HG02852 (cell line): ENCODE measurements around the gene FADS1.

Source experiments
- ATAC-seq: cut with Tn5 transposase; IDR thresholded peaks from one replicate; pipeline ENCODE4 v1.9.1; 2021; ENCODE audit warnings: mild to moderate bottlenecking, moderate library complexity; ENCODE audit not compliant: unreplicated experiment

Gene FADS1

GRCh38 chr11:61846362-61847020, 29.7 kb upstream of the FADS1 start:
- no peak for ATAC-seq

GRCh38 chr11:61844909-61845565, 28.2 kb upstream of the FADS1 start:
- no peak for ATAC-seq

GRCh38 chr11:61842528-61842820, 25.7 kb upstream of the FADS1 start:
- no peak for ATAC-seq

- no peak for ATAC-seq
These were observed 25.1 kb upstream of the FADS1 start for GRCh38 chr11:61841636-61842527.

GRCh38 chr11:61840371-61840770, 23.6 kb upstream of the FADS1 start:
- ATAC-seq, result no peak

GRCh38 chr11:61839742-61840141, 22.9 kb upstream of the FADS1 start:
- ATAC-seq, result no peak

DNA sequence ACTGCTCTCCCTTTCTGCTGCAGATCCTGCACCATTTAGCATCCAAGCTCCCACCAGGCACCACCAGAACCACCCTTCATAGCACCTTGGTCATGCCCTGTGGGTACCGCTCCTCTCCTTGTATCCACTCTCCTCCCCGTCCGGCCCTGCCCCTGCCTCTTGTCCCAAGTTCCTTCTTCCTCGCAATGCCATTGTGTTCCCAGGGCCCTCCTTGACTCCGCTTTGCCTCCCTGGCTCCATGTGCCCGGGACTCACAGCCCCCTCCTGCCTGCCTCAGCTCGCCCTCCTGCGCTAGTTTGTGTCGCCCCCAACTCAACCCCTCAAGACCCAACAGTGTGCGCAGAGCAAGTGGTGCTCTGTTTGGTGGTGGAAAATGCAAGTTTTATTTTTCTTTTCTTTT, 22.1 kb upstream of the FADS1 start:
- ATAC-seq, result no peak

DNA sequence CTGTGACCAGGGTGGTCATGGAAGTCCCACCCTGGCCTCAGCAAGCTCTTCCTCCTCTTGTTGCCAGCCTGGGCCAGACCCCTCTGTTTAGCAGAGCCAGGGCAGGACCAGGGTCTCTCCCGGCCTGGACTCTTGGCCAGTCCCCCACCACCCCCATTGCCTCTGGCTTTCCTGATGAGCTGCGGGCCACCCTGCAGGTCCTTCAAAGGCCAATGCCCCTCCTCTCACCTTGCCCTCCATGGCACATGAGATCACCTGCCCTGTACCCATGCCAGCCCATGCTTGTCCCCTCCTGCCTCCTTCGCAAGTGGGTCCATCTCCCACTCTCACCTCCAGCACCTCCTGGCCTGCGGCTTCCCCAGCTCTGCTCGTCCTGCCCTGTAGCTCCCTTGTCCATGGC, 21.7 kb upstream of the FADS1 start:
- ATAC-seq, result no peak

- no peak for ATAC-seq
These were observed 20.7 kb upstream of the FADS1 start for GRCh38 chr11:61837411-61838005.

DNA sequence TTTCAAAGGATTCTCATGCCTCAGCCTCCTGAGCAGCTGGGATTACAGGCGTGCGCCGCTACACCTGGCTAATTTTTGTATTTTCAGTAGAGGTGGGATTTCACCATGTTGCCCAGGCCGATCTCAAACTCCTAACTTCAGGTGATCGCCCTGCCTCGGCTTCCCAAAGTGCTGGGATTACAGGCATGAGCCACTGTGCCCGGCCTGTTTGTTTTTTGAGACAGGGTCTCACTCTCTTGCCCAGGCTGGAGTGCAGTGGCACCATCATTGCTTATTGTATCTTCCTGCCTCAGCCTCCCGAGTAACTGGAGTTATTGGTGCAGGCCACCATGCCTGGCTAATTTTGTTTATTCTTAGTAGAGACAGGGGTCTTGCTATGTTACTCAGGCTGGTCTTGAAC, 19.4 kb upstream of the FADS1 start:
- no peak for ATAC-seq

- ATAC-seq, result peak; percentile 92
These were observed 17.7 kb upstream of the FADS1 start for GRCh38 chr11:61834278-61835048.

DNA sequence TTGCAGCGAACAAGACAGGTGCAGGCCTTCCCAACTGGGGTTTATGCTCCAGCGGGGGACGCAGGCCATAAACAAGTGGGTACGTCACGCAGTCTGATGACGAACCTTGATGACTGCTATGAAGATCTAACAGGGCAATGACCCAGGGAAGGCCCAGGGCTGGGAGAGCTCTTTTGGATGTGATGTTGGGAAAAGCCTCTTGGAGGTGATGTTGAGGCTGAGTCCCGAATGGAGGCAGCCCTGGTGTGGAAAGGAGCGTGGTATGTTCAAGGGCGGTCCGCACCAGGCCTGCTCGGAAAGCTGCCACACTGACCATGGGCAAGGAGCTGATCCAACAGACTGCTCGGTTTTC, 17.1 kb upstream of the FADS1 start:
- no peak for ATAC-seq

DNA sequence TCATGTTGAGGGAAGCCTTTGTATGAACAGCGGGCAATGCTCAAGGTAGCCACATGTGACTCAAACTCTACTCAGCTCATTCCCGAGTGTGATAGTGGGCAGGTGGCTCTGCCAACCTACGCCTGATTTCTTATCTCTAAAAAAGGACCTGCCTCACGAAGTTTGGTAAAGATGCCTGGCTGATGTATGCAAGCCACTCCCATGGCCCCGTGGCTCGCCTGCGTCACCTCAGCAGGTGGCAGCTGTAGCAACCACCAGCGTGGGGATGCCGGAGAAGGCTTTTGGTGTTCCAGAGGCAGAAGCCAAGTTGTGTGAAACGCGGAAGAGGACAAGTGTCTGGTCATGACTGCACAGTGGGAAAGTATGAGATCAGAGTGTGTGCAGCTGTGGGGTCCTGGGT, 16.7 kb upstream of the FADS1 start:
- ATAC-seq, result no peak

- ATAC-seq, result no peak
These were observed 16.0 kb upstream of the FADS1 start for GRCh38 chr11:61832754-61833153.

GRCh38 chr11:61832207-61832606, 15.4 kb upstream of the FADS1 start:
- no peak for ATAC-seq

DNA sequence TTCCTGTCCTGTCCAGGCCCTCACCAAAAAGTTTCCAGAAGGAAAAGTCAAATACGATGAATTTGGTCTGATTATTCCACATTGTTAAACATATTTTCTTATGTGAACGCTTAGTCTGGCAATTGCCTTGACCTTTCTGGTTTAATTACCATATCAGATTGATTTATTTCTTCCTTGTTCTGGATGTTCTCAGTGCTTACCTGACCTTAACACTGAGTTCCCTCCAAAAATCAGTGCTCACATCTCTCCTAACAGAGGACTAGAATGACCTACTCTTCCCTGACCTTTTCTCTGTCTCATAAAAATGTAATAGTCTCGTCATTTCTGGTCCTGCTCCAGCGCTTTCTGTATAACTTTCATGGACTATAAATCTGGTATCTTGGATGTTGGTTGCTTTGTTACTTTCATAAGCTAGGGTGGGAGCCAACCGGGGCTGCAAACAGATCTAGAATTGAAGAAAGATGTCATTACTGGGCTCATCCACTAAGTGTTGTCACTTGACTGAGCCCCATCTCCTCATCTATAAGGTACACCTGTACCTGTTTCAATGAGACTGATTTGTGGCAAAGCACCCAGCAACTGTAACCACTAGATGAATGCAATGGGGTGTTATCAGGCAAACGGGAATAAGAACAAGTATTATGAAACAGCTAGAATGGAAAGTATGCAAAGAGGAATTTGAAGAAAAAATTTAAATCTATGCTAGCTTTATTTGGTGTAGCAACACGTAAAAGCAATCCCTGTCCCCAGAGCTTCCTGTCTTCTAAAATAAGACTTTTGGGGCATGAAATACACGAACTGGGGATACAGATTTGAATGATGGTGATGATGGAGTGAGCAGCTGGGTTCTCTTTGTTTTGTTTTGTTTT, 13.7 kb upstream of the FADS1 start:
- no peak for ATAC-seq

DNA sequence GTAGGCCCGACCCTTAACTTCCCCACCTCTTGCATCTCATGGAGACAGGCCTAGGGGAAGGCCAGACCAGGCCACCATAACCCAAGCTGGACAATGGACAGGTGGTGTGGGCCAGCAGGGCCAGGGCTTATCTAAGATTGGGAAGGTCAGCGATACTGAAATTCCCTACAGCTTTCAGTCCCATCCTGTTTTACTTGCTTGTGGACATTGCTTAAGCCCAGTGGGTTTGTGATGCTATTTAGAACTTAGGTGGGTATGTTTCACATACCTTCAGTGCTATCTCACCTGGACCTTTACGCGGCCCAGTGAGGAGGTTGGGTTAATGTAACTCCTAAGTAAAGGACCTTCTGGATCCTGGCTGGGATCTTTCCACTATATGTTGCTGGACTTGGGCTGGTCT, 13.0 kb upstream of the FADS1 start:
- no peak for ATAC-seq

DNA sequence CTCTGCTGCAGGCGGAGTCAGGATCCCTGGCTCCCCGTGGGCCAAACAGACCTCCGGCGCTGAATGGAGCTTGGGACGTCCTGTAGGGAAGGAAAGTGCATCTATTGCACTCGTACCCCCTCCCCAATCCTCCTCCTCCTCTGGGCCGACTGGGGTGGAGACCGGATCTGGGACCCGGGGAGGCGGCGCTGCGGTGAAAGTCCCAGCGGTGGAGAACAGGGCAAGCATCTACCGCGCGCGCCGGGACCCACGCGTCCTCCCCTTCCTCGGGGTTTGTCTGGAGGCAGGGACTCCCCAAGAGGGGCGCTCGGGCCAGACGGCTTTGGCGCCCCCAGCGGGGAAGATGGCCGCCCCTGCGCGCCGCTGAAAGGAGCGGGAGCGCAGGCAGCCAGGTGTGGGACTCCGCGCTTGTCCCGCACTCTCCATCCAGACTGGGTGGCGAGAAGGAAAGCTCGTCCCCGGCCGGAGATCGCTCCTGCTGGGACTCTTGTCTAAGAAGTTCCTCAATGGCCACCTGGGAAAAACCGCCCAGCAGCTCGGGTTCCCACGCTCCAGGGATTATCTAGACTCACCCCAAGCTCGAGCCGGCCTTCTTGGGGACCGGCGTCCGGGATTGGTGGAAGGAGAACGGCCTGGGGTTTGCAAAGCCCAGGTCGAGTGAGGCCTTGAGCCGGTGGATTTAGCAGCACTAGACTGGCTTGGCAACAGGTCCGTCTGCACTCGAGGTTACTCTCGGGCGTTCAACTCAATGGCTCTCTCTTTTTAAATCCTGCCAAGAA, 12.0 kb upstream of the FADS1 start:
- peak; percentile 36 for ATAC-seq

GRCh38 chr11:61828379-61828628, 11.5 kb upstream of the FADS1 start:
- ATAC-seq, result peak; percentile 5
